Measurements from ENCODE around the gene ZNF274. TPM values are rescaled to one million over a fixed set of nuclear protein-coding genes. Genes with fewer than 3 reads are reported as not detected.
"Not testable (repeated sequence)": the region's sequence is repeated elsewhere in the genome, so short reads cannot be mapped to it uniquely, and the experiment has no call there.

Gene ZNF274
- total RNA-seq, 2 donors from 2014 or later, result 23.2 to 24.9 TPM

- Histone ChIP-seq H3K27ac (ENCODE audit: low read depth, low read length) (no peak overlapping the region), H3K4me1 (ENCODE audit: control insufficient read depth, insufficient read depth, low read length) (no peaks in the 10 kb centered on the region), H3K9me3 (ENCODE audit: control insufficient read depth, low read length) (peaks cover 88% of the 10 kb centered on the region), H3K27me3 (ENCODE audit: control insufficient read depth, insufficient read depth, low read length, poor library complexity, severe bottlenecking) (no peaks in the 10 kb centered on the region), H3K4me3 (ENCODE audit: low read length) (no peak overlapping the region), H3K9ac (ENCODE audit: extremely low read depth, low read length, poor library complexity, severe bottlenecking) (no peak overlapping the region), H3K36me3 (ENCODE audit: control insufficient read depth, insufficient read depth, low read length) (peaks cover 96% of the 10 kb centered on the region)
- H3K36me3 Mint-ChIP-seq (ENCODE audit: low read depth), result peaks cover 98% of the 10 kb centered on the region
- no peak overlapping the region for H3K27ac Mint-ChIP-seq
- no peaks in the 10 kb centered on the region for H3K4me1 Mint-ChIP-seq
- peaks cover 61% of the 10 kb centered on the region for H3K9me3 Mint-ChIP-seq
- DNase-seq, result no peak
- H3K27me3 Mint-ChIP-seq (ENCODE audit: insufficient read depth), result no peaks in the 10 kb centered on the region
- WGBS, 2 experiments (ENCODE audit: insufficient coverage in 1 of 2, insufficient read length in 1 of 2), result 98 to 100% methylated on average over 2 to 6 of the region's 6 CpGs
- H3K4me3 Mint-ChIP-seq, result no peak overlapping the region
- TF ChIP-seq, protein P1, sequence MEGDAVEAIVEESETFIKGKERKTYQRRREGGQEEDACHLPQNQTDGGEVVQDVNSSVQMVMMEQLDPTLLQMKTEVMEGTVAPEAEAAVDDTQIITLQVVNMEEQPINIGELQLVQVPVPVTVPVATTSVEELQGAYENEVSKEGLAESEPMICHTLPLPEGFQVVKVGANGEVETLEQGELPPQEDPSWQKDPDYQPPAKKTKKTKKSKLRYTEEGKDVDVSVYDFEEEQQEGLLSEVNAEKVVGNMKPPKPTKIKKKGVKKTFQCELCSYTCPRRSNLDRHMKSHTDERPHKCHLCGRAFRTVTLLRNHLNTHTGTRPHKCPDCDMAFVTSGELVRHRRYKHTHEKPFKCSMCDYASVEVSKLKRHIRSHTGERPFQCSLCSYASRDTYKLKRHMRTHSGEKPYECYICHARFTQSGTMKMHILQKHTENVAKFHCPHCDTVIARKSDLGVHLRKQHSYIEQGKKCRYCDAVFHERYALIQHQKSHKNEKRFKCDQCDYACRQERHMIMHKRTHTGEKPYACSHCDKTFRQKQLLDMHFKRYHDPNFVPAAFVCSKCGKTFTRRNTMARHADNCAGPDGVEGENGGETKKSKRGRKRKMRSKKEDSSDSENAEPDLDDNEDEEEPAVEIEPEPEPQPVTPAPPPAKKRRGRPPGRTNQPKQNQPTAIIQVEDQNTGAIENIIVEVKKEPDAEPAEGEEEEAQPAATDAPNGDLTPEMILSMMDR (conservative IDR thresholded peaks at IDR 0.05), result no peak
Measured at GRCh38 chr19:58243351-58243750, 60.5 kb downstream of the ZNF274 start.

GRCh38 chr19:58248886-58249285, 66.0 kb downstream of the ZNF274 start:
- H3K4me1 ChIP-seq (ENCODE audit: control insufficient read depth, insufficient read depth, low read length), result no peaks in the 10 kb centered on the region
- no peak overlapping the region for H3K9ac ChIP-seq (ENCODE audit: extremely low read depth, low read length, poor library complexity, severe bottlenecking)
- H3K27me3 ChIP-seq (ENCODE audit: control insufficient read depth, insufficient read depth, low read length, poor library complexity, severe bottlenecking), result no peaks in the 10 kb centered on the region
- H3K4me3 ChIP-seq (ENCODE audit: low read length), result peak overlapping the region; percentile 66
- peaks cover 100% of the 10 kb centered on the region for H3K36me3 Mint-ChIP-seq (ENCODE audit: low read depth)
- no peaks in the 10 kb centered on the region for H3K4me1 Mint-ChIP-seq
- TF ChIP-seq, protein P1 (conservative IDR thresholded peaks at IDR 0.05), result no peak
- DNase-seq, result no peak
- peaks cover 100% of the 10 kb centered on the region for H3K36me3 ChIP-seq (ENCODE audit: control insufficient read depth, insufficient read depth, low read length)
- H3K9me3 ChIP-seq (ENCODE audit: control insufficient read depth, low read length), result peaks cover 99% of the 10 kb centered on the region
- H3K4me3 Mint-ChIP-seq, result no peak overlapping the region
- H3K27me3 Mint-ChIP-seq (ENCODE audit: insufficient read depth), result no peaks in the 10 kb centered on the region
- peaks cover 100% of the 10 kb centered on the region for H3K9me3 Mint-ChIP-seq
- 94 to 100% methylated on average over 2 of the region's 3 CpGs for WGBS, 2 experiments (ENCODE audit: insufficient coverage in 1 of 2, insufficient read length in 1 of 2)
- H3K27ac ChIP-seq (ENCODE audit: low read depth, low read length), result no peak overlapping the region
- no peak overlapping the region for H3K27ac Mint-ChIP-seq

DNA sequence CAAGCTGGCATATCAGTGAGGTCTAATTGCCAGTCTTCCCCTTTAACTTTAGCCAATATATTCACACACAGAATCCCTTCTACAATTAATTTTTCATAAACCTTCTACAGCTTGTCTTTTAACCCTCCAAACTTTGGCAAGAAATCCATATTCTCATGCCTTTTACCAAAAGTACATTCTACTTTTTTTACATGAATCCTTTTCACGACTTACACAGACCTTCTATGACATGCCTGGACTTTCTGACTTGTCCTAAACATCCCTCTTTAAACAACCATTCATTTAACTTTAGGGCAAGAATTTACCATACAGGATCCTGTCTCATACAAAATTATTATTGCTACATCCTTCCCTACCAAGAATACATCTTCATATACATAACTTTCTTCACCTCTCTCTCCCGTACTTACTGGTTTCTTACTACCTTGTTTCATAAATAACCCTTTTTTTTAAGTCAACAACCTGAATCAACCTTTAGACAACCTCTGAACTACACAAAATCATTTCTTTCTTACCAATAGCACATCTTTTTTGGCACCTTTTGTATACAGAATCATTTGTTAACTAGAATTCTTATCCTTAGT, 69.3 kb downstream of the ZNF274 start:
- Mint-ChIP-seq H3K4me1 (no peaks in the 10 kb centered on the region), H3K36me3 (ENCODE audit: low read depth) (peaks cover 100% of the 10 kb centered on the region), H3K27me3 (ENCODE audit: insufficient read depth) (no peaks in the 10 kb centered on the region), H3K27ac (no peak overlapping the region), H3K9me3 (peaks cover 100% of the 10 kb centered on the region), H3K4me3 (no peak overlapping the region)
- Histone ChIP-seq H3K27ac (ENCODE audit: low read depth, low read length) (no peak overlapping the region), H3K9ac (ENCODE audit: extremely low read depth, low read length, poor library complexity, severe bottlenecking) (no peak overlapping the region), H3K36me3 (ENCODE audit: control insufficient read depth, insufficient read depth, low read length) (peaks cover 98% of the 10 kb centered on the region), H3K4me3 (ENCODE audit: low read length) (peak overlapping the region; percentile 66), H3K27me3 (ENCODE audit: control insufficient read depth, insufficient read depth, low read length, poor library complexity, severe bottlenecking) (no peaks in the 10 kb centered on the region), H3K9me3 (ENCODE audit: control insufficient read depth, low read length) (peaks cover 100% of the 10 kb centered on the region), H3K4me1 (ENCODE audit: control insufficient read depth, insufficient read depth, low read length) (no peaks in the 10 kb centered on the region)
- WGBS, 2 experiments (ENCODE audit: insufficient coverage in 1 of 2, insufficient read length in 1 of 2), result 92 to 100% methylated on average over 2 of the region's 2 CpGs
- TF ChIP-seq, protein P1 (conservative IDR thresholded peaks at IDR 0.05), result no peak
- no peak for DNase-seq

DNA sequence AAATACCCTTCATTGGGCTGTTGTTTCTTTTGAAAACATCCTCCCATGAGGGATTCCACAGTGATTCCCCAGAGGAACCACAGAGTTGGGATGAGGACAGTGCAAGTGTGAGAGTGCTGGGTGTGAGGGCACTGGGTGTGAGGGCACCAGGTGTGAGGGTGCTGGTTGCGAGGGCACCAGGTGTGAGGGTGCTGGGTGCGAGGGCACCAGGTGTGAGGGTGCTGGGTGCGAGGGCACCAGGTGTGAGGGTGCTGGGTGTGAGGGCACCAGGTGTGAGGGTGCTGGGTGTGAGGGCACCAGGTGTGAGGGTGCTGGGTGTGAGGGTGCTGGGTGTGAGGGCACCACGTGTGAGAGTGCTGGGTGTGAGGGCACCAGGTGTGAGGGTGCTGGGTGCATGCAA, 75.4 kb downstream of the ZNF274 start:
- H3K27ac ChIP-seq (ENCODE audit: low read depth, low read length); DNase-seq; H3K9ac ChIP-seq (ENCODE audit: extremely low read depth, low read length, poor library complexity, severe bottlenecking); H3K27ac Mint-ChIP-seq; H3K4me1 Mint-ChIP-seq; H3K4me3 Mint-ChIP-seq; H3K27me3 ChIP-seq (ENCODE audit: control insufficient read depth, insufficient read depth, low read length, poor library complexity, severe bottlenecking); H3K4me1 ChIP-seq (ENCODE audit: control insufficient read depth, insufficient read depth, low read length); H3K27me3 Mint-ChIP-seq (ENCODE audit: insufficient read depth): not testable (repeated sequence)
- H3K36me3 ChIP-seq (ENCODE audit: control insufficient read depth, insufficient read depth, low read length), result peaks cover 98% of the 10 kb centered on the region
- H3K9me3 ChIP-seq (ENCODE audit: control insufficient read depth, low read length), result peaks cover 100% of the 10 kb centered on the region
- Mint-ChIP-seq H3K36me3 (ENCODE audit: low read depth) (peaks cover 100% of the 10 kb centered on the region), H3K9me3 (peaks cover 100% of the 10 kb centered on the region)
- peak overlapping the region; percentile 74 for H3K4me3 ChIP-seq (ENCODE audit: low read length)
- no CpG with 5 or more reads among the region's 4 CpGs for WGBS, 2 experiments (ENCODE audit: insufficient coverage in 1 of 2, insufficient read length in 1 of 2)
